Heart right ventricle (tissue), 16 donors: ENCODE data around the gene AADACL3. TPM values are rescaled to one million over a fixed set of nuclear protein-coding genes. Genes with fewer than 3 reads are reported as not detected.

Experiments
- ATAC-seq, 8 donors: fragments of 200-7000 bp; cut with Tn5 transposase; one replicate each; pipeline ENCODE4 v1.9.1; 2020; ENCODE audit warnings: mild to moderate bottlenecking in 8 of 8, moderate library complexity in 8 of 8, moderate number of reproducible peaks in 1 of 8
- DNase-seq, 2 donors: peaks; one replicate each; pipeline ENCODE4 v3.0.0-alpha.2; 2020
- H3K27ac ChIP-seq, 10 donors: fragments of 200-600 bp; sonication (generic) in 2 of 10; one replicate each; pipeline versions ENCODE4 v1.5.0 to v1.8.0; 2020 to 2022; ENCODE audit warnings: mild to moderate bottlenecking in 3 of 10
- H3K27me3 ChIP-seq, 7 donors: fragments of 200-600 bp; one replicate each; pipeline ENCODE4 v1.8.0; 2021 to 2022; ENCODE audit warnings: mild to moderate bottlenecking in 2 of 7
- H3K36me3 ChIP-seq, 9 donors: fragments of 200-600 bp; sonication (generic) in 1 of 9; one replicate each; pipeline versions ENCODE4 v1.5.0 to v1.8.0; 2020 to 2022; ENCODE audit warnings: mild to moderate bottlenecking in 2 of 9
- H3K4me1 ChIP-seq, 9 donors: fragments of 200-600 bp; sonication (generic) in 1 of 9; one replicate each; pipeline versions ENCODE4 v1.5.0 to v1.8.0; 2020 to 2022; ENCODE audit warnings: mild to moderate bottlenecking in 4 of 9
- H3K4me3 ChIP-seq, 10 donors: fragments of 200-600 bp; sonication (generic) in 2 of 10; one replicate each; pipeline versions ENCODE4 v1.5.0 to v1.8.0; 2020 to 2022; ENCODE audit warnings: mild to moderate bottlenecking in 7 of 10, moderate library complexity in 2 of 10
- H3K9me3 ChIP-seq, 11 donors: fragments of 200-600 bp in 10 of 11; sonication (generic) in 2 of 11; one replicate each; pipeline versions ENCODE4 v1.5.0 to v1.8.0; 2013 to 2022; ENCODE audit warnings: mild to moderate bottlenecking in 2 of 11, control low read depth in 1 of 11, moderate library complexity in 1 of 11
- CTCF ChIP-seq, 9 donors: fragments of 200-600 bp; sonication (generic) in 2 of 9; IDR thresholded peaks; one replicate each; pipeline versions ENCODE4 v1.5.0 to v1.8.0; 2021 to 2022; ENCODE audit warnings: antibody characterized with exemption in 9 of 9, mild to moderate bottlenecking in 5 of 9, moderate library complexity in 1 of 9
- WGBS, 2 donors: extraction: QIAGEN DNeasy Blood & Tissue Kit; methylation state at CpG; one replicate each; pipeline ENCODE4 v1.1.7; 2013; ENCODE audit warnings: inconsistent platforms in 1 of 2; 5-methylcytosine and 5-hydroxymethylcytosine counted together
- intact Hi-C, 10 donors: fragments of 100-400 bp; cut with DNase I; formaldehyde crosslinking; loops; one replicate each; pipeline versions ENCODE4 v1.11.1 to v1.14.2; 2022
- polyA plus RNA-seq, 2 donors: library from polyadenylated mRNA; stranded (reverse); fragments of 200-250 nt; gene quantifications; one replicate each; pipeline ENCODE4 v1.2.3, GENCODE V29; 2013
- total RNA-seq, 10 donors: library from RNA; stranded (reverse); fragmentation: NEBNext Ultra II Directional in 3 of 10; extraction: Animal tissue kit (Norgen Biotek cat#: 25700) in 3 of 10; gene quantifications; one replicate each; pipeline versions ENCODE4 v1.2.1 to v1.2.4, GENCODE V29; 2021 to 2023
- donor health status: Arrhythmogenic right ventricular cardiomyopathy.
- donor health status: ischemic (EF 13 %, LVEDD 7.1; RV severe dilation, severe dysfunction).
- donor health status: healthy with polysubstance abuse.
- donor health status: DM: no; HTN: yes; CAD: no.
- donor health status: DM: no; HTN: no; CAD: no.
- donor health status: ischemic (EF 25% LVEDD 6.9; RV normal size, moderate dysfunction).
- donor health status: ischemic (EF 25% LVEDD 5.7; RV mildly dilated, moderate dysfunction).
- donor health status: healthy.
- donor health status: DM: yes; HTN: yes; CAD: no.
- donor health status: Ischemic cardiomyopathy.
- donor health status: ischemic (EF 35%, LVEDD 5.7; RV mildly dilated, moderate dysfunction).
- donor health status: nonischemic (EF 11% LVEDD 7.7; RV severe dilation, severe dysfunction).
- donor health status: DM: yes; HTN: yes; CAD: no.
- donor health status: PGD.
- donor health status: ischemic (EF 29% LVEDD 5.4; RV normal size, mild dysfunction).
- donor health status: nonischemic (EF 23%, LVEDD 6.1; RV moderate dilation, normal function).

AADACL3 gene
- total and polyA plus RNA-seq, 12 donors = not detected

GRCh38 chr1:12745126-12745991 is 29.4 kb downstream of the AADACL3 start:
- no peak for ATAC-seq
- no peak overlapping the region for H3K27ac ChIP-seq
- no peaks in the 10 kb centered on the region for H3K36me3 ChIP-seq
- intact Hi-C loops = no loop called here
- TF ChIP-seq CTCF (IDR thresholded peaks at IDR 0.05) = no peak
- H3K4me1 ChIP-seq = no peaks in the 10 kb centered on the region
- peaks cover 0 to 35% (median 24%) of the 10 kb centered on the region in 11 donors for H3K9me3 ChIP-seq
- no peak for DNase-seq
- no peak overlapping the region for H3K4me3 ChIP-seq
- 63 to 71% methylated on average over 3 of the region's 3 CpGs for WGBS, 2 donors
- peaks cover 0 to 38% (median 7%) of the 10 kb centered on the region in 7 donors for H3K27me3 ChIP-seq

GRCh38 chr1:12745992-12746323 is 30.0 kb downstream of the AADACL3 start, which contains the start of gene CFAP107:
CFAP107 (plus strand) TSS chr1:12746200; CDS start chr1:12746431, 231 bp downstream.
- no peak for ATAC-seq
- 38 to 40% methylated on average over 2 of the region's 2 CpGs for WGBS, 2 donors
- H3K27me3 ChIP-seq = peaks cover 0 to 41% (median 10%) of the 10 kb centered on the region in 7 donors
- peaks cover 0 to 38% (median 25%) of the 10 kb centered on the region in 11 donors for H3K9me3 ChIP-seq
- H3K36me3 ChIP-seq = no peaks in the 10 kb centered on the region
- H3K27ac ChIP-seq = no peak within 1 kb of the TSS
- no peaks in the 10 kb centered on the region for H3K4me1 ChIP-seq
- no peak within 1 kb of the TSS for H3K4me3 ChIP-seq
- intact Hi-C loops = no loop called here
- DNase-seq = no peak
- no peak for TF ChIP-seq CTCF (IDR thresholded peaks at IDR 0.05)

- intact Hi-C loops = no loop called here
- DNase-seq (no peak), ATAC-seq (no peak)
- no peak for TF ChIP-seq CTCF (IDR thresholded peaks at IDR 0.05)
- Histone ChIP-seq H3K4me3 (no peak overlapping the region), H3K36me3 (no peaks in the 10 kb centered on the region), H3K9me3 (peaks cover 0 to 38% (median 25%) of the 10 kb centered on the region in 11 donors), H3K27me3 (peaks cover 0 to 45% (median 7%) of the 10 kb centered on the region in 7 donors), H3K27ac (no peak overlapping the region), H3K4me1 (no peaks in the 10 kb centered on the region)
Measured at GRCh38 chr1:12748778-12749355, 33.0 kb downstream of the AADACL3 start.

- DNase-seq = no peak
- intact Hi-C loops = no loop called here
- Histone ChIP-seq H3K9me3 (peaks cover 0 to 13% (median 7%) of the 10 kb centered on the region in 11 donors), H3K4me3 (no peak overlapping the region), H3K27ac (no peak overlapping the region), H3K36me3 (no peaks in the 10 kb centered on the region), H3K27me3 (peaks cover 0 to 55% (median 19%) of the 10 kb centered on the region in 7 donors), H3K4me1 (no peaks in the 10 kb centered on the region)
- 82 to 85% methylated on average over 4 of the region's 4 CpGs for WGBS, 2 donors
- no peak for ATAC-seq
- no peak for TF ChIP-seq CTCF (IDR thresholded peaks at IDR 0.05)
Measured at GRCh38 chr1:12754738-12755137, 38.8 kb downstream of the AADACL3 start.
